ENCODE measurements around the gene SYNGR2.
"Not testable (repeated sequence)": the region's sequence is repeated elsewhere in the genome, so short reads cannot be mapped to it uniquely, and the experiment has no call there.

Gene SYNGR2

GRCh38 chr17:78132767-78133178 lies 35.6 kb upstream of the SYNGR2 start:
- no peak overlapping the region for H3K27ac ChIP-seq (ENCODE audit: low read depth, low read length)
- H3K9ac ChIP-seq (ENCODE audit: low read length): no peak overlapping the region
- H3K4me3 ChIP-seq (ENCODE audit: low read length): peak overlapping the region; percentile 16
- H3K4me1 ChIP-seq (ENCODE audit: control insufficient read depth, insufficient read depth, low read length): no peaks in the 10 kb centered on the region
- peaks cover 3% of the 10 kb centered on the region for H3K27me3 ChIP-seq (ENCODE audit: control insufficient read depth, insufficient read depth, low read length)
- no peaks in the 10 kb centered on the region for H3K36me3 ChIP-seq (ENCODE audit: control insufficient read depth, insufficient read depth, low read length)

GRCh38 chr17:78133179-78133951 lies 35.0 kb upstream of the SYNGR2 start:
- peaks cover 3% of the 10 kb centered on the region for H3K27me3 ChIP-seq (ENCODE audit: control insufficient read depth, insufficient read depth, low read length)
- no peak overlapping the region for H3K9ac ChIP-seq (ENCODE audit: low read length)
- H3K4me1 ChIP-seq (ENCODE audit: control insufficient read depth, insufficient read depth, low read length): no peaks in the 10 kb centered on the region
- H3K27ac ChIP-seq (ENCODE audit: low read depth, low read length): no peak overlapping the region
- peak overlapping the region; percentile 34 for H3K4me3 ChIP-seq (ENCODE audit: low read length)
- H3K36me3 ChIP-seq (ENCODE audit: control insufficient read depth, insufficient read depth, low read length): no peaks in the 10 kb centered on the region

DNA sequence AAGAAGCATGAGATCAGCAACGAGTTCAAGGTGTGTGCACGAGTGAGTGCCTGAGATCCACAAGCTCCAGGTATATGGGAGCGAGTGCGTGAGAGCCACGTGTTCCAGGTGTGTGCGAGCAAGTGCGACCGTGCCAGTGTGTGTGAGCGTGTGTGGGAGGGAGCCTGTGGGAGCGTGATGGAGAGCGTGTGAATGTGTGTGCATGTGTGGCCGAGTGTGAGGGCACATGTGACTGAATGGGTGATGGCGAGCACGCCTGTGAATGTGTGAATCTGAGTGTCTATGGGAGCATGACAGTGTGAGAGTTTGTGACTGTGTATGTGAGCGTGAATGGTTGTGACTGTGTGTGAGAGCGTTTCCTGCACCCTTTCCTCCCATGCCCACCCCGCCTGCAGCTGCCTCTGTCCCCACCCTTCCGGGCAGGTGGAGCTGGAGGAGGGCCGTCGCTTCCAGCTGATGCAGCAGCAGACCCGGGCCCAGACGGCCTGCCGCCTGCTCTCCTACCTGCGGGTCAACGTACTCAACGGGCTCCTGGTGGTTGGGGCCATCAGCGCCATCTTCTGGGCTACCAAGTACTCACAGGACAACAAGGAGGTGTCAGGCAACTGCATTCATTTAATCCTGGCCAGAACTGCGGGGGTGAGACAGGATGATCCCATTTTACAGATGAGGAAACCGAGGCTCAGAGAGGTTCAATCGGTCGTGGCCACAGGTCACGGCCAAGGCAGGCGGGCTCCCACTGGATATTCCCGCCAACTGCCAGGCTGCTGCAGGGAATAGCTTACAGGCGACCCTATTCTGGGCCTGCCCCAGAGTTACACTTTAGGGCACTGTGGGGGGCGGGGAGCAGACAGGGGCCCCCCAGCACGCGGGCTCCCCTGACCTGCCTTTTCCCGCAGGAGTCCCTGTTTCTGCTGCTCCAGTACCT lies 34.1 kb upstream of the SYNGR2 start:
- no peak overlapping the region for H3K27ac ChIP-seq (ENCODE audit: low read depth, low read length)
- no peak overlapping the region for H3K9ac ChIP-seq (ENCODE audit: low read length)
- peak overlapping the region; percentile 34 for H3K4me3 ChIP-seq (ENCODE audit: low read length)
- no peaks in the 10 kb centered on the region for H3K4me1 ChIP-seq (ENCODE audit: control insufficient read depth, insufficient read depth, low read length)
- no peaks in the 10 kb centered on the region for H3K36me3 ChIP-seq (ENCODE audit: control insufficient read depth, insufficient read depth, low read length)
- peaks cover 3% of the 10 kb centered on the region for H3K27me3 ChIP-seq (ENCODE audit: control insufficient read depth, insufficient read depth, low read length)

DNA sequence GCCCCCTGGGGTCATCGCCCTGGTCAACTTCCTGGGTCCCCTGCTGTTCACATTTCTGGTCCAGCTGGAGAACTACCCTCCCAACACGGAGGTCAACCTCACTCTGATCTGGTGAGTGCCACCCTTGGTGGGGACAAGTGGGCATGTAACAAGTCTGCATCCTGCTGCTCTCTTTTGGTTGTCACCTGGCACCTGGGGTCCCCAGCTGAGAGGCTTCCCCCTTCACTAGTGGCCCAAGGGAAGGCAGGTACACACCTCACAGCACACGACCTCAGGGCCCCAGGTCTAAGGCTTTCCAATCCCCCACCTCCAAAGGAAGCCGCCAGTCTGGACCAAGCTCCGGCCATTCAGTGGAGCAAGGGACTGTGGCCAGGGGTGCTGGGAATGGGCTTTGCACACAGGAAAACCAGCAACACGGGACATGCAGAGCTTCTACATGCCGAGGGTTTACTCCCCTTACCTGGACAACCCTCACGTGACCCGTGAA lies 33.4 kb upstream of the SYNGR2 start:
- H3K9ac ChIP-seq (ENCODE audit: low read length): no peak overlapping the region
- no peaks in the 10 kb centered on the region for H3K36me3 ChIP-seq (ENCODE audit: control insufficient read depth, insufficient read depth, low read length)
- H3K4me3 ChIP-seq (ENCODE audit: low read length): no peak overlapping the region
- H3K27ac ChIP-seq (ENCODE audit: low read depth, low read length): no peak overlapping the region
- no peaks in the 10 kb centered on the region for H3K27me3 ChIP-seq (ENCODE audit: control insufficient read depth, insufficient read depth, low read length)
- H3K4me1 ChIP-seq (ENCODE audit: control insufficient read depth, insufficient read depth, low read length): no peaks in the 10 kb centered on the region

DNA sequence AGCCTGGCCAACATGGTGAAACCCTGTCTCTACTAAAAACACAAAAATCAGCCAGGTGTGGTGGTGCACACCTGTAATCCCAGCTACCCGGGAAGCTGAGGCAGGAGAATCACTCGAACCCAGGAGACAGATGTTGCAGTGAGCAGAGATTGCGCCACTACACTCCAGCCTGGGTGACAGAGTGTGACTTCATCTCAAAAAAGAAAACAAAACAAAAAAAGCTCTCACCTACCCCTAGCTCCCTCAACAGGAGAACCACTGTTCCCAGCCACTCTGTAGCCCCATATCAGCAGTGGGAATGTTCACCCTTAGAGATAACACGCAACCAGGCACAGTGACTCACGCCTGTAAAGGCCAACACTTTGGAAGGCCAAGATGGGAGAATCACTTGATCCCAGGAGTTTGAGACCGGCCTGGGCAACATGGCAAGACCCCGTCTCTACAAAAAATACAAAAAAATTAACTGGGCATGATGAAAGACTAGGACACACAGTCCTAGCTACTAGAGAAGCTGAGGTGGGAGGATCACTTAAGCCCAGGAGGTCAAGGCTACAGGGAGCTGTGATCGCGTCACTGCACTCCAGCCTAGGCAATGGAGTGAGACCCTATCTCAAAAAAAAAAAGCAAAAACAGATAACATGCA lies 32.4 kb upstream of the SYNGR2 start:
- Histone ChIP-seq H3K27ac (ENCODE audit: low read depth, low read length) (no peak overlapping the region), H3K4me3 (ENCODE audit: low read length) (no peak overlapping the region), H3K36me3 (ENCODE audit: control insufficient read depth, insufficient read depth, low read length) (no peaks in the 10 kb centered on the region), H3K27me3 (ENCODE audit: control insufficient read depth, insufficient read depth, low read length) (no peaks in the 10 kb centered on the region), H3K9ac (ENCODE audit: low read length) (no peak overlapping the region), H3K4me1 (ENCODE audit: control insufficient read depth, insufficient read depth, low read length) (no peaks in the 10 kb centered on the region)

DNA sequence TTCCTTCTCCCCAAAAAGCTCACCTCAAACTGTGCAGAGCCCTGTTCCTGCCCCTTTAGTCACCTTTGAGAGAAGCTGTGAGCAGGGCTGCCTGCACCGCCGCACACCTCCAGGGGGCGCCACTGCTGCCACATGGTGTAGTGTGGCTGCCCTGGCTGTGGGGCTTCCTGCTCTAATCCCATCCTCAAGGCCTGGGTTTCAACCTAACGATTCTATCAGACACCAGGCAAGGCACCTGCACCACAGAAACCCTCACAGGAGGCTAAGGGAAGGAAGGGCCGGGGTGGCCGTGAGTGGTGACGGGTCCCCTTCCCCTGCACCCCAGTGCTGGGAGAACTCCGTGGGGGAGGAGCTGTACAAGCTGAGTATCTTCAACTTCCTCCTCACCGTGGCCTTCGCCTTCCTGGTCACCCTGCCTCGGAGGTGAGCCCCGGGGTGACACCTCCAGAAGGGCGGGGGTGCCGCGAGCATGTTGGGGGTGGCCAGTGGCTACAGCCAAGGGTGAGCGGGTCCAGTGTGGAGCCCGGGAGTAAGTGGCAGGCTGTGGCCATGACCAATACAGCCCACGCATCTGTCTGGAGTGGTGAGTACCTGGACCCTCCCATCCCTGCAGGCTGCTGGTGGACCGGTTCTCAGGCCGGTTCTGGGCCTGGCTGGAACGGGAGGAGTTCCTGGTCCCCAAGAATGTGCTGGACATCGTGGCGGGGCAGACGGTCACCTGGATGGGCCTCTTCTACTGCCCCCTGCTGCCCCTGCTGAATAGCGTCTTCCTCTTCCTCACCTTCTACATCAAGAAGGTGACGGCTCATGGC lies 30.8 kb upstream of the SYNGR2 start:
- Histone ChIP-seq H3K4me3 (ENCODE audit: low read length) (no peak overlapping the region), H3K4me1 (ENCODE audit: control insufficient read depth, insufficient read depth, low read length) (no peaks in the 10 kb centered on the region), H3K9ac (ENCODE audit: low read length) (no peak overlapping the region), H3K36me3 (ENCODE audit: control insufficient read depth, insufficient read depth, low read length) (no peaks in the 10 kb centered on the region), H3K27me3 (ENCODE audit: control insufficient read depth, insufficient read depth, low read length) (no peaks in the 10 kb centered on the region), H3K27ac (ENCODE audit: low read depth, low read length) (no peak overlapping the region)

- Histone ChIP-seq H3K27ac (ENCODE audit: low read depth, low read length) (no peak overlapping the region), H3K36me3 (ENCODE audit: control insufficient read depth, insufficient read depth, low read length) (no peaks in the 10 kb centered on the region), H3K27me3 (ENCODE audit: control insufficient read depth, insufficient read depth, low read length) (no peaks in the 10 kb centered on the region), H3K4me1 (ENCODE audit: control insufficient read depth, insufficient read depth, low read length) (no peaks in the 10 kb centered on the region), H3K4me3 (ENCODE audit: low read length) (no peak overlapping the region), H3K9ac (ENCODE audit: low read length) (no peak overlapping the region)
These were observed 29.9 kb upstream of the SYNGR2 start for GRCh38 chr17:78138204-78139060.

GRCh38 chr17:78139861-78140168 lies 28.6 kb upstream of the SYNGR2 start:
- H3K36me3 ChIP-seq (ENCODE audit: control insufficient read depth, insufficient read depth, low read length); H3K4me3 ChIP-seq (ENCODE audit: low read length); H3K27ac ChIP-seq (ENCODE audit: low read depth, low read length); H3K9ac ChIP-seq (ENCODE audit: low read length); H3K4me1 ChIP-seq (ENCODE audit: control insufficient read depth, insufficient read depth, low read length); H3K27me3 ChIP-seq (ENCODE audit: control insufficient read depth, insufficient read depth, low read length): not testable (repeated sequence)

- no peaks in the 10 kb centered on the region for H3K36me3 ChIP-seq (ENCODE audit: control insufficient read depth, insufficient read depth, low read length)
- peak overlapping the region; percentile 41 for H3K4me3 ChIP-seq (ENCODE audit: low read length)
- H3K27ac ChIP-seq (ENCODE audit: low read depth, low read length): no peak overlapping the region
- no peak overlapping the region for H3K9ac ChIP-seq (ENCODE audit: low read length)
- H3K4me1 ChIP-seq (ENCODE audit: control insufficient read depth, insufficient read depth, low read length): no peaks in the 10 kb centered on the region
- H3K27me3 ChIP-seq (ENCODE audit: control insufficient read depth, insufficient read depth, low read length): no peaks in the 10 kb centered on the region
These were observed 28.0 kb upstream of the SYNGR2 start for GRCh38 chr17:78140169-78141051.

DNA sequence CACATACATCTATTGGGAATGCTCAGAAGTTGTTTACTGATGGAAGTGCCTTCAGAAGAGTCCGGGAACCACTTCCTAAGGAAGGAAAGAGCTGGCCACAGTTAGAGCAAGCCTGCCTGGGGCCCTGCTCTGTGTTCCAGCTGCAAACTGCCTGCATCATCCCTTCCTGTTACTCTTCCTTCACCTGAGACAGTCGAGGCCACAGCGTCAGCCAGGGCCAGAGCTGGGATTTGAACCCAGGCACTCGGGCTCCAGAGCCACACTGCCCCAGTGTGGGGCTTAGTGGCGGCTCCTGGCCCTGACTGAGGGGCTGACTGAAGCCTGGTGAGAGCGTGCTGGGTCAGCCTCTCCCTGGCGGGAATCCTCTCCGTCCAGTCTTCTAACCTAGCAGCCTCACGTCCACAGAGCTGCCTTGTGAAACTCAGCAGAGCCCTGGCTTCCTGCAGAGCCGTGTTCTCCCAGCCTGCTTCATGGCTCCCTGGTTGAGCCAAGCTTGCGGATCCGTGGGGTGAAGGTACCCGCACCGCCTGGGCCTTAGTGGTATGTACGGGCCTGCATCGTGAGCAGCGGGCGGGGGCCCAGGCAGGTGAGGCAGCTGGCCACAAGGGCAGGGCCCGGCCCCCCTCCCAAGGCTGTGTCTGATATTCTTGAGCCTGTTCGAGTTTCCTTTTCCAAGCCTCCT lies 26.8 kb upstream of the SYNGR2 start:
- Histone ChIP-seq H3K27me3 (ENCODE audit: control insufficient read depth, insufficient read depth, low read length) (no peaks in the 10 kb centered on the region), H3K27ac (ENCODE audit: low read depth, low read length) (no peak overlapping the region), H3K4me3 (ENCODE audit: low read length) (no peak overlapping the region), H3K4me1 (ENCODE audit: control insufficient read depth, insufficient read depth, low read length) (no peaks in the 10 kb centered on the region), H3K9ac (ENCODE audit: low read length) (no peak overlapping the region), H3K36me3 (ENCODE audit: control insufficient read depth, insufficient read depth, low read length) (no peaks in the 10 kb centered on the region)

Data from rectal smooth muscle tissue (tissue), 1 donor.